GM12878 (cell line): ENCODE measurements around the gene CACNA1D. TPM values are rescaled to one million over a fixed set of nuclear protein-coding genes. Genes with fewer than 3 reads are reported as not detected.

Source experiments
- ATAC-seq: fragments of 200-7000 bp; cut with Tn5 transposase; 3 replicates; pipeline ENCODE4 v1.9.1; 2020; ENCODE audit warnings: mild to moderate bottlenecking, moderate library complexity
- BruUV-seq: library from RNA; stranded (reverse); fragments of 400-500 nt; replicated peaks from 2 replicates; lab custom pipeline; 2021; lab: Mats Ljungman, UMichigan
- CTCF ChIA-PET: fragments of 300-600 bp; sonication (Branson Sonifier 250); formaldehyde crosslinking; extraction: SDS; loops from one replicate; lab custom pipeline; 2021; ENCODE audit warnings: inconsistent platforms; lab: Yijun Ruan, JAX
- POLR2A ChIA-PET: fragments of 350-600 bp; formaldehyde crosslinking; extraction: SDS; loops from one replicate; lab custom pipeline; 2021; ENCODE audit warnings: inconsistent platforms; lab: Charles Lee
- RAD21 ChIA-PET: fragments of 300-600 bp; sonication (Branson Sonifier 250); formaldehyde crosslinking; loops from one replicate; lab custom pipeline; 2023; ENCODE audit warnings: antibody characterized with exemption; ENCODE audit not compliant: unreplicated experiment; lab: Charles Lee
- SMC1A ChIA-PET: fragments of 300-600 bp; sonication (Branson Sonifier 250); formaldehyde crosslinking; loops from one replicate; lab custom pipeline; 2023; ENCODE audit not compliant: unreplicated experiment, uncharacterized antibody; lab: Charles Lee
- DNase-seq: peaks from one replicate; pipeline ENCODE4 v3.0.0-alpha.2; 2011; ENCODE audit warnings: low read depth, low spot score
- FAIRE-seq: peaks from 3 replicates; lab custom pipeline; 2011; peaks lifted over from hg19 to GRCh38; lab: Jason Lieb, UNC
- H2AFZ ChIP-seq: 2 replicates; pipeline ENCODE4 v1.6.0; 2011; ENCODE audit warnings: low read depth, low read length, control low read depth; ENCODE audit not compliant: control insufficient read depth
- H3K27ac ChIP-seq: 2 replicates; pipeline ENCODE4 v1.5.1; 2011; ENCODE audit warnings: control low read depth; ENCODE audit not compliant: control insufficient read depth, insufficient read depth
- H3K27me3 ChIP-seq, 2 experiments: replicated peaks in 1 of 2; 2 replicates each; pipeline versions ENCODE4 v1.6.0 to v1.6.1; 2011; ENCODE audit warnings: low read length in 1 of 2; ENCODE audit not compliant: control insufficient read depth in 2 of 2, insufficient read depth in 2 of 2
- H3K36me3 ChIP-seq, 2 experiments: 2 replicates each; pipeline ENCODE4 v1.5.1; 2011; ENCODE audit warnings: low read length in 1 of 2; ENCODE audit not compliant: control insufficient read depth in 2 of 2, insufficient read depth in 2 of 2
- H3K4me1 ChIP-seq: 2 replicates; pipeline ENCODE4 v1.6.1; 2011; ENCODE audit warnings: mild to moderate bottlenecking, low read length, moderate library complexity, mixed read lengths; ENCODE audit not compliant: control insufficient read depth, insufficient read depth
- H3K4me2 ChIP-seq: 2 replicates; pipeline ENCODE4 v1.6.0; 2011; ENCODE audit warnings: control low read depth; ENCODE audit not compliant: control insufficient read depth, insufficient read depth
- H3K4me3 ChIP-seq: fragments of 200-600 bp; sonication (generic); 2 replicates; pipeline ENCODE4 v1.5.1; 2016
- H3K79me2 ChIP-seq: 2 replicates; pipeline ENCODE4 v1.6.0; 2011; ENCODE audit warnings: low read length; ENCODE audit not compliant: control insufficient read depth, insufficient read depth
- H3K9ac ChIP-seq: 2 replicates; pipeline ENCODE4 v1.8.0; 2011; ENCODE audit warnings: low read length, control low read depth, mixed read lengths; ENCODE audit not compliant: control insufficient read depth, insufficient read depth
- H3K9me3 ChIP-seq: replicated peaks from 3 replicates; pipeline ENCODE4 v1.5.1; 2011; ENCODE audit warnings: mild to moderate bottlenecking, low read length; ENCODE audit not compliant: control insufficient read depth, insufficient read depth
- H4K20me1 ChIP-seq: 2 replicates; pipeline ENCODE4 v1.6.0; 2011; ENCODE audit not compliant: control insufficient read depth, insufficient read depth
- CBFB ChIP-seq: IDR thresholded peaks from 2 replicates; pipeline ENCODE4 v1.6.1; 2016; ENCODE audit warnings: antibody characterized with exemption, low read depth
- CBX3 ChIP-seq: fragments of 200-600 bp; sonication (generic); IDR thresholded peaks from 2 replicates; pipeline ENCODE4 v1.6.1; 2016; ENCODE audit warnings: low read depth, borderline replicate concordance
- WGBS: methylation state at CpG from one replicate; pipeline ENCODE4 v1.1.6; 2016; ENCODE audit warnings: low lambda C conversion rate; ENCODE audit not compliant: insufficient replicate concordance, insufficient coverage; ENCODE audit errors: missing lambda C conversion rate; 5-methylcytosine and 5-hydroxymethylcytosine counted together
- in situ Hi-C: fragments of 300-500 bp; cut with MboI; formaldehyde crosslinking; loops from 9 replicates; pipeline ENCODE4 v1.14.3; 2018; ENCODE audit warnings: mixed read lengths
- intact Hi-C: fragments of 100-400 bp; cut with micrococcal nuclease; formaldehyde crosslinking; loops from one replicate; pipeline ENCODE4 v1.14.2; 2022; ENCODE audit not compliant: unreplicated experiment
- polyA plus RNA-seq, 11 experiments: library from polyadenylated mRNA; depleted of rRNA in 4 of 11; unstranded in 6 of 11; stranded (reverse) in 5 of 11; fragments of >200 nt; fragmentation: Nextera tagmentation in 4 of 11; fragmentation: Illumina TruSeq in 1 of 11; extraction: Ambion mirVana in 4 of 11; extraction: Trizol in 1 of 11; gene quantifications; 1 replicate in 1 of 11; 2 replicates in 10 of 11; pipeline versions ENCODE4 v1.2.1 to v1.2.3, GENCODE V29; 2011 to 2016; ENCODE audit warnings: inconsistent platforms in 2 of 11, missing spikeins in 2 of 11, low read depth in 1 of 11
- total RNA-seq, 4 experiments: library from RNA; depleted of rRNA in 3 of 4; stranded (reverse); fragments of >200 nt in 3 of 4; fragmentation: Illumina TruSeq in 1 of 4; extraction: Trizol in 1 of 4; gene quantifications; 2 replicates each; pipeline versions ENCODE4 v1.2.1 to v1.2.3, GENCODE V29; 2013 to 2021
- TF ChIP-seq, protein P1 (sequence below): IDR thresholded peaks from 2 replicates; pipeline ENCODE4 v1.6.1; 2012; ENCODE audit warnings: low read depth, low read length, improper control_type of control experiment
- TF ChIP-seq, protein P2 (sequence below): fragments of 450-650 bp; IDR thresholded peaks from 2 replicates; pipeline ENCODE4 v1.6.1; 2016; ENCODE audit warnings: mild to moderate bottlenecking

Gene CACNA1D
- total and polyA plus RNA-seq, 10 of the 15 experiments (the other 5 are each of a cell fraction or from before 2014, with no cell fraction given), result 0.21 to 24.4 (median 1.6) TPM

DNA sequence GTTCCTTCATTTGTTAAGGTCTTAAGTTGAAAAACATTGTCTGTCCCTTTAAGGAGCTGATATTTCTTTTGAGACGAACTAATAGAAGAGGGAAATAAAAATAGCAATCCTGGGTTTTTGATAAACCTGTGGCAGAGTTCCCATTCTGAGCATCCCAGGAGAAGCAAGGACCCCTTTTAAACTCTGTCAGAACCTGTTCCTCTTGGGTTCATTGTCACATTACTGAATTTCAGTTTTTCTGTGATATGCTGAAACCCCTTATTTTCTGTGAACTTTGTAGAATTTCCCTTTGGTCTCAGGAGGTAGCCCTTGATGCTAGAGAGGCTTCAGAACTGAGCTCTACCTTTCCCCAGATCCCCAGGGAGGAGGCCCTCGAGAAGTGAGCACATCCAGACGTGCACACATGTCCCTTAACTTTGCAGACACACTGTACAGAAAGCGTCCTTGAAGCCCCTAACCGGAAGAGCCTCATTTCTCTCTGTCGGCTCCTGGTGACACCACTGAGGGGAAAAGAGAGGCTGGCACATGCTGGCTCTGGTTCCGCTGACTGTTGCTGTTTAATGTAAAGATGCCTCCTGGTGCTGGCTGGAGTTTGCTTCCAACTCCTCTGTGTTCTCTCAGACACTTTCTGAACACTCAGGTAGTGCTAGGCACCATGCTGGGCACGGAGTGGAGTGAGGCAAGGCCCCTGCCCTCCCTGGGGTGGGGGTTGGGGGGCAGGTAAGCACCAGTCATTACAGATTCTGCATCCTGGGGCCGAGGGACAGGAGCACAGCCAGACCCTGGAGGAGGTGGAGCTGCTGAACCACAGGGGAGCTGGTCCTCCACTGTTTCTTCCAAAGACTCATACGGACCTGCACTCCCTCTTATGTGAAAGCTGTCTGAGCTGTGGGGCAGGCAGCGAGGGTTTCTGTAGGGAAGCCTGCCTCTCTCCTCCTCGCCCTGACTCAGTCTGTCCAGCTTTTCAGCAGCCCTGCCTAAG lies 274.4 kb downstream of the CACNA1D start (continued):
- TF ChIP-seq, protein P1, sequence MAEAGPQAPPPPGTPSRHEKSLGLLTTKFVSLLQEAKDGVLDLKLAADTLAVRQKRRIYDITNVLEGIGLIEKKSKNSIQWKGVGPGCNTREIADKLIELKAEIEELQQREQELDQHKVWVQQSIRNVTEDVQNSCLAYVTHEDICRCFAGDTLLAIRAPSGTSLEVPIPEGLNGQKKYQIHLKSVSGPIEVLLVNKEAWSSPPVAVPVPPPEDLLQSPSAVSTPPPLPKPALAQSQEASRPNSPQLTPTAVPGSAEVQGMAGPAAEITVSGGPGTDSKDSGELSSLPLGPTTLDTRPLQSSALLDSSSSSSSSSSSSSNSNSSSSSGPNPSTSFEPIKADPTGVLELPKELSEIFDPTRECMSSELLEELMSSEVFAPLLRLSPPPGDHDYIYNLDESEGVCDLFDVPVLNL, result no peak

DNA sequence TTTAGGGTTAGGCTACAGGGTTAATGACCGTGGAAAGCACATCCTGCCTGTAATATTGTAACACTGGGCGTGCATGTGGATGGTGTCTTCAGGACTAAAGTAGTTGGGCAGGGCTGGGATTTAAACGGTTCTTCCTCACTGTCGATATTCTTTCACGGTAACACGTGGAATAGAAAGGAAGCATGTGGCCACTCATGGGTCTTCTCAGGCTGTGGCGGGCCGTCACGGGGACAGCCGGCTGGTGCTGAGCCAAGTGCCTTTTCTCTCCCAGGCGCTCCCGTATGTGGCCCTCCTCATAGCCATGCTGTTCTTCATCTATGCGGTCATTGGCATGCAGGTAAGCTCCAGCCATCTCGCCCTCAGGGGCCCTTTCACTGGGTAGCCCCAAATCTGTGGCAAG lies 278.2 kb downstream of the CACNA1D start:
- Histone ChIP-seq H4K20me1 (no peaks in the 10 kb centered on the region), H3K36me3 (no peaks in the 10 kb centered on the region), H3K27ac (peak overlapping the region; percentile 25), H3K79me2 (no peaks in the 10 kb centered on the region), H2AFZ (no peak overlapping the region), H3K4me2 (no peak overlapping the region)
- ATAC-seq, result no peak
- intact Hi-C loops, result no loop called here
- TF ChIP-seq CBX3, result no peak
- TF ChIP-seq, protein P2, sequence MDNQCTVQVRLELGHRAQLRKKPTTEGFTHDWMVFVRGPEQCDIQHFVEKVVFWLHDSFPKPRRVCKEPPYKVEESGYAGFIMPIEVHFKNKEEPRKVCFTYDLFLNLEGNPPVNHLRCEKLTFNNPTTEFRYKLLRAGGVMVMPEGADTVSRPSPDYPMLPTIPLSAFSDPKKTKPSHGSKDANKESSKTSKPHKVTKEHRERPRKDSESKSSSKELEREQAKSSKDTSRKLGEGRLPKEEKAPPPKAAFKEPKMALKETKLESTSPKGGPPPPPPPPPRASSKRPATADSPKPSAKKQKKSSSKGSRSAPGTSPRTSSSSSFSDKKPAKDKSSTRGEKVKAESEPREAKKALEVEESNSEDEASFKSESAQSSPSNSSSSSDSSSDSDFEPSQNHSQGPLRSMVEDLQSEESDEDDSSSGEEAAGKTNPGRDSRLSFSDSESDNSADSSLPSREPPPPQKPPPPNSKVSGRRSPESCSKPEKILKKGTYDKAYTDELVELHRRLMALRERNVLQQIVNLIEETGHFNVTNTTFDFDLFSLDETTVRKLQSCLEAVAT, result 0 out of 2 replicates have a peak, but pooled peaks have one; percentile 51
- no peak for TF ChIP-seq CBFB
- TF ChIP-seq, all 136 proteins: peak for 1
- FAIRE-seq, result no peak
- ChIA-PET SMC1A (interaction anchor here (1.0 to 4.5 kb wide), 3 partner anchors 9 to 119 kb away, joined by 4 to 40 read pairs (median 5); no protein-coding TSS in a partner anchor), RAD21 (interaction anchor here (1.0 to 4.9 kb wide), 4 partner anchors 13 to 75 kb away, joined by 4 to 41 read pairs (median 6); partner anchors contain the start of genes CHDH and IL17RB), CTCF (interaction anchor here (0.9 kb wide), 1 partner anchor 69 kb away, joined by 3 read pairs; no protein-coding TSS in a partner anchor), POLR2A (interaction anchor here (2.6 to 4.5 kb wide), 2 partner anchors 22 to 72 kb away, joined by 7 to 30 read pairs; partner anchors contain the start of genes CHDH and IL17RB)
- BruUV-seq, result no TSS peak
- in situ Hi-C loops, result no loop called here
- H3K4me1 ChIP-seq, result peaks cover 29% of the 10 kb centered on the region
- DNase-seq, result no peak
- no peak overlapping the region for H3K9ac ChIP-seq
- WGBS, result 97% methylated on average over 14 of the region's 14 CpGs
- no peaks in the 10 kb centered on the region for H3K9me3 ChIP-seq
- no peak overlapping the region for H3K4me3 ChIP-seq
- H3K27me3 ChIP-seq, result no peaks in the 10 kb centered on the region
